DOHH2 (cell line): ENCODE measurements around the gene PHF14.

Experiments
- CTCF ChIP-seq: fragments of 200-600 bp; sonication (generic); IDR thresholded peaks from one replicate; pipeline ENCODE4 v1.5.1; 2014; ENCODE audit warnings: antibody characterized with exemption, mild to moderate bottlenecking, low read depth, low read length; ENCODE audit not compliant: poor library complexity, severe bottlenecking
- EZH2phosphoT487 ChIP-seq: fragments of 200-600 bp; sonication (generic); IDR thresholded peaks from 2 replicates; pipeline ENCODE4 v1.6.1; 2017; ENCODE audit warnings: borderline replicate concordance, mild to moderate bottlenecking, antibody characterized with exemption, low read length, moderate library complexity, mixed read lengths

- TF ChIP-seq CTCF = no peak
- no peak for TF ChIP-seq EZH2phosphoT487
Observed at GRCh38 chr7:11181590-11181989, 207.9 kb downstream of the PHF14 start.
